Pancreas (tissue), 10 donors: ENCODE measurements around the gene SWSAP1. TPM values are rescaled to one million over a fixed set of nuclear protein-coding genes. Genes with fewer than 3 reads are reported as not detected.

Experiments used
- ATAC-seq, 4 donors: fragments of 200-7000 bp; cut with Tn5 transposase; one replicate each; pipeline versions ENCODE4 v1.8.0 to v1.9.1; 2020; ENCODE audit warnings: mild to moderate bottlenecking in 4 of 4, moderate library complexity in 4 of 4
- DNase-seq, 6 donors: peaks; one replicate each; pipeline ENCODE4 v3.0.0-alpha.2; 2020
- FAIRE-seq: peaks from 2 replicates; lab custom pipeline; 2012; peaks lifted over from hg19 to GRCh38; lab: Jason Lieb, UNC
- H3K27ac ChIP-seq, 4 donors: fragments of 200-600 bp; sonication (generic); 1 replicate in 3 of 4; 2 replicates in 1 of 4; pipeline versions ENCODE4 v1.5.0 to v1.8.0; 2020
- H3K27me3 ChIP-seq, 4 donors: fragments of 200-600 bp; one replicate each; pipeline ENCODE4 v1.8.0; 2021
- H3K36me3 ChIP-seq, 3 donors: fragments of 200-600 bp; sonication (generic) in 1 of 3; one replicate each; pipeline versions ENCODE4 v1.5.0 to v1.8.0; 2020 to 2021
- H3K4me1 ChIP-seq, 3 donors: fragments of 200-600 bp; one replicate each; pipeline ENCODE4 v1.8.0; 2021
- H3K4me3 ChIP-seq, 4 donors: fragments of 200-600 bp; sonication (generic) in 2 of 4; one replicate each; pipeline versions ENCODE4 v1.5.0 to v1.8.0; 2020 to 2021
- H3K9me3 ChIP-seq, 4 donors: fragments of 200-600 bp; one replicate each; pipeline ENCODE4 v1.8.0; 2021
- WGBS, 2 donors: extraction: QIAGEN DNeasy Blood & Tissue Kit; methylation state at CpG; one replicate each; pipeline ENCODE4 v1.1.7; 2013; 5-methylcytosine and 5-hydroxymethylcytosine counted together
- intact Hi-C, 3 donors: fragments of 100-400 bp; cut with DNase I; formaldehyde crosslinking; loops; one replicate each; pipeline versions ENCODE4 v1.11.1 to v1.14.2; 2022
- polyA plus RNA-seq, 2 donors: library from polyadenylated mRNA; stranded (reverse); fragments of 200-250 nt; gene quantifications; one replicate each; pipeline ENCODE4 v1.2.3, GENCODE V29; 2013
- total RNA-seq, 6 donors: library from RNA; stranded (reverse); fragmentation: NEBNext Ultra II Directional in 4 of 6; extraction: Animal tissue kit (Norgen Biotek cat#: 25700) in 4 of 6; gene quantifications; one replicate each; pipeline versions ENCODE4 v1.2.1 to v1.2.4, GENCODE V29; 2021 to 2023
- TF ChIP-seq, protein P1 (sequence below), 4 donors: fragments of 200-600 bp; sonication (generic) in 3 of 4; IDR thresholded peaks; one replicate each; pipeline versions ENCODE4 v1.5.0 to v1.8.0; 2021; ENCODE audit warnings: antibody characterized with exemption in 4 of 4
- donor health status: healthy with polysubstance abuse.
- donor health status: DM: no; HTN: no; CAD: no; lungs with moderate emphysema.
- donor health status: DM: no; HTN: no; CAD: no.
- donor health status: control.
- donor health status: control.
- donor health status: Bipolar disorder and iron deficiency.
- donor health status: DM: yes; HTN: yes; CAD: no.
- donor health status: DM: no; HTN: no; CAD: no.
- donor health status: DM: no; HTN: no; CAD: no.
- donor health status: DM: yes; HTN: yes; CAD: no.

The SWSAP1 gene
- total and polyA plus RNA-seq, 8 donors = 0.55 to 2.7 (median 1.3) TPM

DNA sequence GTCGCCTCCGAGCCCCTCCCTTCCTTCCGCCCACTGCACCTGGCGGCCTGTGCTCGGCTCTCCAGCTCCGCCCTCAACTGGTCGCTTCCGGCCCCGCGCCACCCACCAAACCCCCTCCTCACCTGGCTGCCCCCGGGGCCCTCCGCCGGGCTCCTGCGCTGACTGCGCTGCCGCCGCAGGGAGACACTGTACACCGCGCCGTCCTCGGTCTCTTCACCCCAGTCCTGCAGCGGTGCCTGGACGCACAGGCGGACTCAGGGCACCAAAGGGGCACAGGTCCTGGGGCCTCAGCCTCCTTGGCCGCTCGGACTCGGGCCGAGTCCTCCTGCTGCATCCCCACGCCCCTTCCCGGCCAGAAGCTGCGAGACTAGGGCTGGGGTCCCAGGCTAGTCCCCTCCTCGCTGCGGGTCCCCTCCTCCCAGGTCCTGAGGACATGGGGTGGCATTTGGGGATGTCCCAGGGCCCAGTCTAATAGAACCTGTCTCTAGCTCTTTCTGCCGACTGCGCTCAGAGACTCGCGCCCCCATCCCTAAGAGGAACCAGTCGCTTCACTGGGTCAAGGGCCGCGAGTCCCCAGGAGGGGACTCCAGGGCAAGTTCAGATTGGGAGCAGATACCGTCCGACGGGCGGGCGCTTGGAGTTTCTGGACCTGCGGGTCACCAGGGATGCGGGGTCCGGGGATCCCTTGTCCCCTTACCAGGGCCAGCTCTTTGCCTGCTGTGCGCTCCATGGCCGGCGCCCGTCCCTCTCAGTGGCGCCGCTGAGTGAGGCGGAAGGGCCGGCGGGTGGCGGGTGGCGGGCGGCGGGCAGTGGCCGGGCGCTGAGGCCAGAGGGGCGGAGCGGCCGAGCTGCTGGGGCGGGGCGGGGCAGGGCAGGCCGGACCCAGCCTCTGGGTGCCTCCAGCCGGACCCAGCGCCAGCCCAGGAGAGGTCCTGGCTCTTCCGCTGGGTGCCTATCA is 44.4 kb downstream of the SWSAP1 start, which contains the start of gene RGL3:
Gene RGL3, minus strand, starts transcription at position 766 of the 958 bp plus-strand sequence. Its CDS starts 36 bp downstream, at position 730.
- DNase-seq (peak; percentile 60 to 86 (median 67)), ATAC-seq (peak; percentile 71 to 81 (median 77)), FAIRE-seq (no peak)
- 1% methylated on average over 70 to 72 of the region's 72 CpGs for WGBS, 2 donors
- Histone ChIP-seq H3K9me3 (no peaks in the 10 kb centered on the region), H3K4me1 (peaks cover 0 to 6% (median 0%) of the 10 kb centered on the region in 3 donors), H3K36me3 (no peaks in the 10 kb centered on the region), H3K27me3 (no peaks in the 10 kb centered on the region), H3K27ac (peak within 1 kb of the TSS; percentile 73 to 88 (median 76)), H3K4me3 (peak within 1 kb of the TSS; percentile 27 to 76 (median 64))
- TF ChIP-seq, protein P1, sequence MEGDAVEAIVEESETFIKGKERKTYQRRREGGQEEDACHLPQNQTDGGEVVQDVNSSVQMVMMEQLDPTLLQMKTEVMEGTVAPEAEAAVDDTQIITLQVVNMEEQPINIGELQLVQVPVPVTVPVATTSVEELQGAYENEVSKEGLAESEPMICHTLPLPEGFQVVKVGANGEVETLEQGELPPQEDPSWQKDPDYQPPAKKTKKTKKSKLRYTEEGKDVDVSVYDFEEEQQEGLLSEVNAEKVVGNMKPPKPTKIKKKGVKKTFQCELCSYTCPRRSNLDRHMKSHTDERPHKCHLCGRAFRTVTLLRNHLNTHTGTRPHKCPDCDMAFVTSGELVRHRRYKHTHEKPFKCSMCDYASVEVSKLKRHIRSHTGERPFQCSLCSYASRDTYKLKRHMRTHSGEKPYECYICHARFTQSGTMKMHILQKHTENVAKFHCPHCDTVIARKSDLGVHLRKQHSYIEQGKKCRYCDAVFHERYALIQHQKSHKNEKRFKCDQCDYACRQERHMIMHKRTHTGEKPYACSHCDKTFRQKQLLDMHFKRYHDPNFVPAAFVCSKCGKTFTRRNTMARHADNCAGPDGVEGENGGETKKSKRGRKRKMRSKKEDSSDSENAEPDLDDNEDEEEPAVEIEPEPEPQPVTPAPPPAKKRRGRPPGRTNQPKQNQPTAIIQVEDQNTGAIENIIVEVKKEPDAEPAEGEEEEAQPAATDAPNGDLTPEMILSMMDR (IDR thresholded peaks at IDR 0.05) = no peak
- intact Hi-C loops = no loop called here

DNA sequence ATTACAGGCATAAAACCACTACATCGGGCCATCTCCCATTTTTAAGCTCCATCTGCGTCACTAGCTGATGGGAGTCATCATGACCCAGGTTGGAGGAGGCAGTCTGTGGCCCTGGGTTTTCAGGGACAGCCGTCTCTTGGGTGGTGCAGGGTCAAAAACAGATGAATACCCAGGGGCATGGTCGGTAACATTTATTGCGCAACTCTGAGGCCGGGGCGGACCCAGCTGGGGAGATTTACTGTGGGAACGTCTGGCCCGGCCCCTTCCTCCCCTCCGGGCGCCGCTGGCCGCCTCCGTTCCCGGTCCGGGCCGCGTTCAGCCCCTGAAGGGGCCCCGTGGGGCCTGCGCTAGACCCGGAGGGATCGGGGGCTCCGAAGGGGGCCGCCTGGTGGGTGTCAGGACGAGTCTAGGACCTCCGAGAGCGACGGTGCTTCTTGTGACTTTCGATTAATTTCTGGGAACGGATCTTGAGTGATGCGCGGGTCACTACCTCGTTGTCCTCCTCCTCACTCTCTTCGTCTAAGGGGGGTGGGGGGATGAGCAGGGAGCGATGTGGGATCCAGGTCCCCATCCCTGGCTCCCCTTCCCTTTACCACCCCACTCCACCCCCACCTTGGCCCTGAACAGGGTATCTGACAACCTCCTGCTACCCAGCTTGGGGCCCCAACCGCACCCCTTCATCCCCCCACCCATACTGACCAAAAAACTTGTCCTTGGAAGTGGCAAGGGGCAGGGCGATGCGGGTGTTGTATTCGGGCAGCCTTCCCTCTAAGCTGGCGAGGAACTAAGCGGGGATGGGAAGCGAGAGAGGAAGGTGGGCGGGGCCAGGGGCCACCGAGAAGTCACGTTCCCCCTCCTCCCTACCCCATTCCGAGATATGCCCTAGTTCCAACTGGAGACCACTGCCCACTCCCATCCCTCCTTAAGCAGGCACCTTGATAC is 46.2 kb downstream of the SWSAP1 start:
- 37 to 39% methylated on average over 44 to 46 of the region's 46 CpGs for WGBS, 2 donors
- TF ChIP-seq, protein P1 (IDR thresholded peaks at IDR 0.05) = no peak
- H3K9me3 ChIP-seq = no peaks in the 10 kb centered on the region
- DNase-seq (peak in 2 of 6 donors; percentile 43 to 67), ATAC-seq (no peak), FAIRE-seq (no peak)
- H3K27ac ChIP-seq = no peak overlapping the region
- H3K36me3 ChIP-seq = no peaks in the 10 kb centered on the region
- no peaks in the 10 kb centered on the region for H3K27me3 ChIP-seq
- peak overlapping the region in 1 of 4 donors; percentile 31 for H3K4me3 ChIP-seq
- peaks cover 0 to 6% (median 0%) of the 10 kb centered on the region in 3 donors for H3K4me1 ChIP-seq
- intact Hi-C loops = no loop called here

DNA sequence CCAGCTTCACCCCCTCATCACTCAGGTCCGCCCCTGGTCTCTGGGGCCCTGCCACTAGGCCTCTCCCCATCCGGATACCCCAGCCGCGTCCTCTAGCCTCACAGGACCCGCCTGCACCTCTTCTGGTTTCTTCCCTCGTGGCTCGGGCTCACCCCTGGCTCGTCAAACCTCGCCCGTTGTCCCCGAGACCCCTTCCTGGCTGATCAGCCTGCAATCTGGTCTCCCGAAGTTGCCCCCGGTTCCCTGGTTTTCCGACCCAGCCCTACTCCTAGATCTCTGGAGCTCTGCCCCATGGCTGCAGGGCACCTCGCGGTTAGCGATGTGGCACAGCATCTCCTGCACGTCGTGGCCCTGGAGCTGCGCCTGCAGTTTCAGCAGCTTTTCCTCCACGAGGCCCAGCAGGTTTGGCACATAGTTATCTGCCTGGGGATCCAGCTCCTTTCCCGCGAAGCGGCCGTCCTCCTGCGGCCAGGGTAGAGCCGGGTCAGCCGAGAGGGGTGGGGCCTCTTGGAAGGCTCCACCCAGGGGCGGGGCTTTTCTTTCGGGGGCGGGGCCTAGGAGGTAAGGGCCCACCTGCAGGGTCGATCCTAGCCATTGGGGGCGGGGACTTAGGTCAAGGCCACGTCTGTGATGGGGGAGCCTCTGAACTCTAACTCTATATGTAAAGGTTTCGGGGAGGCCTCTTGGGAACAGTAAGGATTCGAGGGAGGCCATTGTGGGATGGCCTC is 47.1 kb downstream of the SWSAP1 start:
- TF ChIP-seq, protein P1 (IDR thresholded peaks at IDR 0.05) = no peak
- 41 to 48% methylated on average over 36 of the region's 36 CpGs for WGBS, 2 donors
- intact Hi-C loops = no loop called here
- peaks cover 0 to 6% (median 0%) of the 10 kb centered on the region in 3 donors for H3K4me1 ChIP-seq
- ATAC-seq (peak in 3 of 4 donors; percentile 17 to 27 (median 24)), DNase-seq (peak in 4 of 6 donors; percentile 25 to 76 (median 60)), FAIRE-seq (no peak)
- no peaks in the 10 kb centered on the region for H3K36me3 ChIP-seq
- H3K27me3 ChIP-seq = no peaks in the 10 kb centered on the region
- H3K4me3 ChIP-seq = peak overlapping the region in 1 of 4 donors; percentile 39
- H3K27ac ChIP-seq = no peak overlapping the region
- no peaks in the 10 kb centered on the region for H3K9me3 ChIP-seq
